Muscle layer of duodenum (tissue), 2 donors: ENCODE measurements around the gene FNDC11.

Source experiments
- H3K27ac ChIP-seq: one replicate; pipeline ENCODE4 v1.7.0; 2013; ENCODE audit warnings: mild to moderate bottlenecking, low read length
- H3K27me3 ChIP-seq: one replicate; pipeline ENCODE4 v1.7.0; 2013; ENCODE audit warnings: low read depth, mild to moderate bottlenecking, control low read depth, low read length
- H3K36me3 ChIP-seq, 2 donors: one replicate each; pipeline ENCODE4 v1.7.0; 2013; ENCODE audit warnings: low read length in 2 of 2, control low read depth in 1 of 2, mild to moderate bottlenecking in 1 of 2; ENCODE audit not compliant: insufficient read depth in 2 of 2, control insufficient read depth in 1 of 2
- H3K4me1 ChIP-seq, 2 donors: one replicate each; pipeline ENCODE4 v1.7.0; 2013; ENCODE audit warnings: low read length in 2 of 2, mild to moderate bottlenecking in 2 of 2, control low read depth in 1 of 2, moderate library complexity in 1 of 2; ENCODE audit not compliant: insufficient read depth in 2 of 2, control insufficient read depth in 1 of 2
- H3K4me3 ChIP-seq, 2 donors: one replicate each; pipeline ENCODE4 v1.7.0; 2013; ENCODE audit warnings: low read length in 2 of 2, low read depth in 1 of 2, mild to moderate bottlenecking in 1 of 2
- H3K9me3 ChIP-seq, 2 donors: one replicate each; pipeline ENCODE4 v1.7.0; 2013; ENCODE audit warnings: low read length in 2 of 2, control low read depth in 1 of 2, mild to moderate bottlenecking in 1 of 2; ENCODE audit not compliant: control insufficient read depth in 1 of 2
- donor health status: healthy.

FNDC11 gene

GRCh38 chr20:63543733-63544132 is 10.2 kb upstream of the FNDC11 start:
- Histone ChIP-seq H3K36me3 (no peaks in the 10 kb centered on the region), H3K4me1 (no peaks in the 10 kb centered on the region), H3K9me3 (no peaks in the 10 kb centered on the region), H3K4me3 (no peak overlapping the region), H3K27ac (no peak overlapping the region), H3K27me3 (peaks cover 14% of the 10 kb centered on the region)

- H3K36me3 ChIP-seq: no peaks in the 10 kb centered on the region
- H3K9me3 ChIP-seq: no peaks in the 10 kb centered on the region
- no peak overlapping the region for H3K4me3 ChIP-seq
- no peak overlapping the region for H3K27ac ChIP-seq
- no peaks in the 10 kb centered on the region for H3K4me1 ChIP-seq
- peaks cover 14% of the 10 kb centered on the region for H3K27me3 ChIP-seq
Measured at GRCh38 chr20:63544241-63544957, 9.6 kb upstream of the FNDC11 start.

GRCh38 chr20:63544958-63545516 is 8.9 kb upstream of the FNDC11 start:
- H3K9me3 ChIP-seq: no peaks in the 10 kb centered on the region
- H3K27ac ChIP-seq: no peak overlapping the region
- no peak overlapping the region for H3K4me3 ChIP-seq
- H3K4me1 ChIP-seq: no peaks in the 10 kb centered on the region
- H3K36me3 ChIP-seq: no peaks in the 10 kb centered on the region
- H3K27me3 ChIP-seq: peaks cover 14% of the 10 kb centered on the region

GRCh38 chr20:63545814-63546213 is 8.1 kb upstream of the FNDC11 start:
- Histone ChIP-seq H3K9me3 (no peaks in the 10 kb centered on the region), H3K4me1 (no peaks in the 10 kb centered on the region), H3K36me3 (no peaks in the 10 kb centered on the region), H3K4me3 (no peak overlapping the region), H3K27me3 (peaks cover 14% of the 10 kb centered on the region), H3K27ac (no peak overlapping the region)

GRCh38 chr20:63546256-63546955 is 7.6 kb upstream of the FNDC11 start:
- no peak overlapping the region for H3K4me3 ChIP-seq
- H3K4me1 ChIP-seq: no peaks in the 10 kb centered on the region
- no peaks in the 10 kb centered on the region for H3K36me3 ChIP-seq
- no peaks in the 10 kb centered on the region for H3K9me3 ChIP-seq
- no peak overlapping the region for H3K27ac ChIP-seq
- peaks cover 14% of the 10 kb centered on the region for H3K27me3 ChIP-seq

- no peak overlapping the region for H3K4me3 ChIP-seq
- H3K27ac ChIP-seq: no peak overlapping the region
- H3K4me1 ChIP-seq: no peaks in the 10 kb centered on the region
- peaks cover 14% of the 10 kb centered on the region for H3K27me3 ChIP-seq
- H3K9me3 ChIP-seq: no peaks in the 10 kb centered on the region
- H3K36me3 ChIP-seq: no peaks in the 10 kb centered on the region
Measured at GRCh38 chr20:63546956-63547724, 6.8 kb upstream of the FNDC11 start.

GRCh38 chr20:63547725-63548480 is 6.1 kb upstream of the FNDC11 start, which contains the start of gene SRMS:
Gene SRMS, minus strand, starts transcription at chr20:63547749. Its CDS starts 286 bp downstream, at chr20:63547463.
- Histone ChIP-seq H3K36me3 (no peaks in the 10 kb centered on the region), H3K4me3 (no peak within 1 kb of the TSS), H3K27me3 (peaks cover 14% of the 10 kb centered on the region), H3K9me3 (no peaks in the 10 kb centered on the region), H3K27ac (no peak within 1 kb of the TSS), H3K4me1 (no peaks in the 10 kb centered on the region)

- no peak overlapping the region for H3K27ac ChIP-seq
- no peak overlapping the region for H3K4me3 ChIP-seq
- peaks cover 14% of the 10 kb centered on the region for H3K27me3 ChIP-seq
- no peaks in the 10 kb centered on the region for H3K9me3 ChIP-seq
- no peaks in the 10 kb centered on the region for H3K36me3 ChIP-seq
- peaks cover 0 to 1% of the 10 kb centered on the region in 2 donors for H3K4me1 ChIP-seq
Measured at GRCh38 chr20:63548542-63548941, 5.4 kb upstream of the FNDC11 start.

- Histone ChIP-seq H3K4me3 (no peak overlapping the region), H3K9me3 (no peaks in the 10 kb centered on the region), H3K4me1 (peaks cover 0 to 6% of the 10 kb centered on the region in 2 donors), H3K27me3 (peaks cover 14% of the 10 kb centered on the region), H3K27ac (no peak overlapping the region), H3K36me3 (no peaks in the 10 kb centered on the region)
Measured at GRCh38 chr20:63549019-63549418, 4.9 kb upstream of the FNDC11 start.

- no peaks in the 10 kb centered on the region for H3K36me3 ChIP-seq
- H3K4me1 ChIP-seq: peaks cover 0 to 10% of the 10 kb centered on the region in 2 donors
- H3K9me3 ChIP-seq: no peaks in the 10 kb centered on the region
- H3K4me3 ChIP-seq: no peak overlapping the region
- peaks cover 14% of the 10 kb centered on the region for H3K27me3 ChIP-seq
- H3K27ac ChIP-seq: no peak overlapping the region
Measured at GRCh38 chr20:63549679-63550282, 4.2 kb upstream of the FNDC11 start.
